ENCODE results near the gene SMCO1.
A peak's percentile ranks its signal among the peaks of the same experiment; 100 is the strongest.
"Not testable (repeated sequence)": the region's sequence is repeated elsewhere in the genome, so short reads cannot be mapped to it uniquely, and the experiment has no call there.

The SMCO1 gene

DNA sequence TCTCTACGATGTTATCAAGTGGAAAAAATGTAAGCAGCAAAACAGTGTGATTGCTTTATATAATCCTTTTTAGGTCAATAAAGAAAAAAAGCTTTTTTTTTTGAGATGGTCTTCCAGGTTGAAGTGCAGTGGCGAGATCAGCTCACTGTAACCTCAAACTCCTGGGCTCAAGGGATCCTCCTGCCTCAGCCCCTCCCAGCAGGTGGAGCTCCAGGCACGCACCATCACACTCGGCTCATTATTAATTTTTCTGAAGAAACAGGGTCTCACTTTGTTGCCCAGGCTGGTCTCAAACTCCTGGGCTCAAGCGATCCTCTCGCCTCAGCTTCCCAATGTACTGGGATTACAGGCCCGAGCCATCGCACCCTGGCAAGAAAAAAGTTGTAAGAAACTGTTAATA lies 28.9 kb downstream of the SMCO1 start:
- no peaks in the 10 kb centered on the region for H3K27me3 ChIP-seq (replicated peaks; ENCODE audit: control insufficient read depth, insufficient read depth, low read length)
- peaks cover 60% of the 10 kb centered on the region for H3K36me3 ChIP-seq (ENCODE audit: control insufficient read depth, insufficient read depth, low read length, severe bottlenecking)
- no peaks in the 10 kb centered on the region for H3K9me3 ChIP-seq (ENCODE audit: control insufficient read depth, low read length)
- no peak overlapping the region for H3K9ac ChIP-seq (ENCODE audit: low read length)
- H3K4me3 ChIP-seq (ENCODE audit: low read length) = no peak overlapping the region
- H3K4me1 ChIP-seq (ENCODE audit: control insufficient read depth, insufficient read depth, low read length) = no peaks in the 10 kb centered on the region
- no peak for DNase-seq (ENCODE audit: low read depth)

DNA sequence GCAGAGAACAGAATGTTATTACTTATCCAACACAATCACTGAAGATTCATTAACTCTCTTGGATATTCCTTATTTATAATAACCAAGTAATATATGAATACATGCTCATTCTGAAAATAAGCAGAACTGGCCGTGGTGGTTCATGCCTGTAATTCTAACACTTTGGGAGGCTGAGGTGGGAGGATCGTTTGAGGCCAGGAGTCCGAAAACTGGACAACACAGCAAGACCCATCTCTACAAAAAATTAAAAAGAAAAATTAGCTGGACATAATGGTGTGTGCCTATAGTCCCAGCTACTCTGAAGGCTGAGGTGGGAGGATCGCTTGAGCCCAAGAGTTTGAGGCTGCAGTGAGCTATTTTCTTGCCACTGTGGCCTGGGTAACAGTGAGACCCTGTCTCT lies 37.5 kb downstream of the SMCO1 start:
- Histone ChIP-seq H3K36me3 (ENCODE audit: control insufficient read depth, insufficient read depth, low read length, severe bottlenecking) (peaks cover 75% of the 10 kb centered on the region), H3K9me3 (ENCODE audit: control insufficient read depth, low read length) (no peaks in the 10 kb centered on the region), H3K9ac (ENCODE audit: low read length) (no peak overlapping the region), H3K4me1 (ENCODE audit: control insufficient read depth, insufficient read depth, low read length) (no peaks in the 10 kb centered on the region), H3K4me3 (ENCODE audit: low read length) (no peak overlapping the region), H3K27me3 (replicated peaks; ENCODE audit: control insufficient read depth, insufficient read depth, low read length) (no peaks in the 10 kb centered on the region)
- no peak for DNase-seq (ENCODE audit: low read depth)

DNA sequence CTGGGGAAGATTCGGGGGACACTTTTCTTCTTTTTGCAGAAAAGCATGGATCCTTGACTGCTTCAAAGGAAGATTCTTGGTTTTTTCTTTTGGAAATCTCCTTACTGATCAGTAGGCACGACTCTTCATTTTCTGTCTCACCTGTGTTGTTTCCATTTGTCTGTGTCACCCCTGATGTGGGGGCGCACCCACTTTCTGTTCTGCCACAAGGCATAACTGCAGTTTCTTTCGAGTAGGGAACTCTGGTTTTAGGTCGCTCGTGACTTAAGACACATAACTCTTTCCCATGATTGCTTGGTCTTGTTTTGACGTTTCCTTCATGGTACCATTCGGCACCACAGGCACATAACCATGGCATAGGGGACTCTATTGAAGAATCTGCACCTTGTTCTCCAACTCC lies 42.9 kb downstream of the SMCO1 start:
- no peaks in the 10 kb centered on the region for H3K4me1 ChIP-seq (ENCODE audit: control insufficient read depth, insufficient read depth, low read length)
- peaks cover 61% of the 10 kb centered on the region for H3K36me3 ChIP-seq (ENCODE audit: control insufficient read depth, insufficient read depth, low read length, severe bottlenecking)
- no peak overlapping the region for H3K4me3 ChIP-seq (ENCODE audit: low read length)
- no peaks in the 10 kb centered on the region for H3K9me3 ChIP-seq (ENCODE audit: control insufficient read depth, low read length)
- no peak overlapping the region for H3K9ac ChIP-seq (ENCODE audit: low read length)
- no peaks in the 10 kb centered on the region for H3K27me3 ChIP-seq (replicated peaks; ENCODE audit: control insufficient read depth, insufficient read depth, low read length)
- DNase-seq (ENCODE audit: low read depth) = no peak

DNA sequence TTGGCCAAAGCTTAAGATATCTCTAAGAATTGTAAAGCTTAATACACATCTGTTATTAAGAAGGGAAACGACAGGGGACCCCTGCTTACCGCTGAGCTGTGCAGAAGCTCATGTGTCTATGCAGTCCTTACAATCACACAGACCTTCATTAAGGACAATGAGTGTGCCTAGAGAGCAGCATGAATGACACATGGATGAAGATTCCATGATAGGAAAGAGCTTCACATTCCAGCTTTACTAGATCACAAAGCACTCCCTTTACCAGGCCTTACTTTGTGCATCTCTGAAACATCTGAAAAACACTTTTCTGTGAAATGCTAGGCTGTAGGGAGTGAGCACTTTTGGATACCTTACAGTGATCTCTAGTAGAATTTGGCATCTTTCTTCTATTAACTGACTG lies 43.6 kb downstream of the SMCO1 start:
- Histone ChIP-seq H3K4me1 (ENCODE audit: control insufficient read depth, insufficient read depth, low read length) (no peaks in the 10 kb centered on the region), H3K9ac (ENCODE audit: low read length) (no peak overlapping the region), H3K36me3 (ENCODE audit: control insufficient read depth, insufficient read depth, low read length, severe bottlenecking) (peaks cover 55% of the 10 kb centered on the region), H3K9me3 (ENCODE audit: control insufficient read depth, low read length) (no peaks in the 10 kb centered on the region), H3K27me3 (replicated peaks; ENCODE audit: control insufficient read depth, insufficient read depth, low read length) (no peaks in the 10 kb centered on the region), H3K4me3 (ENCODE audit: low read length) (no peak overlapping the region)
- peak; percentile 32 for DNase-seq (ENCODE audit: low read depth)

DNA sequence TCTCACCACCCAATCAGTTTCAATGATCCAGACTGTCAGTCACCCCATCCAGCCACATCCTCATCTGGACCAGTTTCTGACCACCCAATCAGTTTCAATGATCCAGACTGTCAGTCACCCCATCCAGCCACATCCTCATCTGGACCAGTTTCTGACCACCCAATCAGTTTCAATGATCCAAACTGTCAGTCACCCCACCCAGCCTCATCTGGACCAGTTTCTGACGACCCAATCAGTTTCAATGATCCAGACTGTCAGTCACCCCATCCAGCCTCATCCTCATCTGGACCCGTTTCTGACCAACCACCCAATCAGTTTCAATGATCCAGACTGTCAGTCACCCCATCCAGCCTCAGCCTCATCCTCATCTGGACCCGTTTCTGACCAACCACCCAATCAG lies 45.0 kb downstream of the SMCO1 start:
- DNase-seq (ENCODE audit: low read depth); H3K9ac ChIP-seq (ENCODE audit: low read length); H3K27me3 ChIP-seq (replicated peaks; ENCODE audit: control insufficient read depth, insufficient read depth, low read length); H3K9me3 ChIP-seq (ENCODE audit: control insufficient read depth, low read length); H3K4me1 ChIP-seq (ENCODE audit: control insufficient read depth, insufficient read depth, low read length); H3K4me3 ChIP-seq (ENCODE audit: low read length): not testable (repeated sequence)
- peaks cover 51% of the 10 kb centered on the region for H3K36me3 ChIP-seq (ENCODE audit: control insufficient read depth, insufficient read depth, low read length, severe bottlenecking)

DNA sequence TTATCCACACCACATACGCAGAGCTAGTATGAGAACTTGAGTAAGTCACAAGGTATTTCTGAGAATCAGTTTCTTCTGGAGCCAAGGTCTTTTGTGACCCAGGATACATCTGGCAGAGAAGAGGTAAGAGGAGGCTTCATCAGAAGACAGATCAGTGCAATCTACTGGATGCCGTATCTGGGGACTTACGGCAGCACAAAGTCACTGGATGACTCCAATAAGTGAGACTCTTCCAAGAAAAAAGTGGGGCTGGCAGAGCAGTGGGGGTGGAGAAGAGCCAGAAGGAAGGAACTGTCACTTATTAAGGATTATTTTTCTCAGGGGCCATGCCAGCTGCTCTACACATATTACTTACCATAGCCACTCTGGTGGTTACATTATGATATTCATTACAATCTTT lies 51.3 kb downstream of the SMCO1 start:
- H3K4me1 ChIP-seq (ENCODE audit: control insufficient read depth, insufficient read depth, low read length) = no peaks in the 10 kb centered on the region
- H3K9ac ChIP-seq (ENCODE audit: low read length) = no peak overlapping the region
- no peaks in the 10 kb centered on the region for H3K27me3 ChIP-seq (replicated peaks; ENCODE audit: control insufficient read depth, insufficient read depth, low read length)
- no peaks in the 10 kb centered on the region for H3K9me3 ChIP-seq (ENCODE audit: control insufficient read depth, low read length)
- H3K36me3 ChIP-seq (ENCODE audit: control insufficient read depth, insufficient read depth, low read length, severe bottlenecking) = peaks cover 6% of the 10 kb centered on the region
- H3K4me3 ChIP-seq (ENCODE audit: low read length) = no peak overlapping the region
- DNase-seq (ENCODE audit: low read depth) = no peak

DNA sequence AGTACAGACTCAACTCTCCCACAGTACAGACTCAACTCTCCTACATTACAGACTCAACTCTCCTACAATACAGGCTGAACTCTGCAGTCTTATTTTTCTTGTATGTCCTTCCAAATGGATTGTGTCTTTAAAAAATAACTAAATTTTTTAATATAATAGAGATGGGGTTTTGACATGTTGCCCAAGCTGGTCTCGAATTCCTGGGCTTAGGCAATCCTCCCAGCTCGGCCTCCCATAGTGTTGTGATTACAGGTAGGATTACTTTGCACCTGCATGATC lies 51.7 kb downstream of the SMCO1 start:
- H3K4me1 ChIP-seq (ENCODE audit: control insufficient read depth, insufficient read depth, low read length) = no peaks in the 10 kb centered on the region
- H3K36me3 ChIP-seq (ENCODE audit: control insufficient read depth, insufficient read depth, low read length, severe bottlenecking) = peaks cover 2% of the 10 kb centered on the region
- no peak overlapping the region for H3K9ac ChIP-seq (ENCODE audit: low read length)
- no peak for DNase-seq (ENCODE audit: low read depth)
- H3K9me3 ChIP-seq (ENCODE audit: control insufficient read depth, low read length) = no peaks in the 10 kb centered on the region
- no peak overlapping the region for H3K4me3 ChIP-seq (ENCODE audit: low read length)
- H3K27me3 ChIP-seq (replicated peaks; ENCODE audit: control insufficient read depth, insufficient read depth, low read length) = no peaks in the 10 kb centered on the region

DNA sequence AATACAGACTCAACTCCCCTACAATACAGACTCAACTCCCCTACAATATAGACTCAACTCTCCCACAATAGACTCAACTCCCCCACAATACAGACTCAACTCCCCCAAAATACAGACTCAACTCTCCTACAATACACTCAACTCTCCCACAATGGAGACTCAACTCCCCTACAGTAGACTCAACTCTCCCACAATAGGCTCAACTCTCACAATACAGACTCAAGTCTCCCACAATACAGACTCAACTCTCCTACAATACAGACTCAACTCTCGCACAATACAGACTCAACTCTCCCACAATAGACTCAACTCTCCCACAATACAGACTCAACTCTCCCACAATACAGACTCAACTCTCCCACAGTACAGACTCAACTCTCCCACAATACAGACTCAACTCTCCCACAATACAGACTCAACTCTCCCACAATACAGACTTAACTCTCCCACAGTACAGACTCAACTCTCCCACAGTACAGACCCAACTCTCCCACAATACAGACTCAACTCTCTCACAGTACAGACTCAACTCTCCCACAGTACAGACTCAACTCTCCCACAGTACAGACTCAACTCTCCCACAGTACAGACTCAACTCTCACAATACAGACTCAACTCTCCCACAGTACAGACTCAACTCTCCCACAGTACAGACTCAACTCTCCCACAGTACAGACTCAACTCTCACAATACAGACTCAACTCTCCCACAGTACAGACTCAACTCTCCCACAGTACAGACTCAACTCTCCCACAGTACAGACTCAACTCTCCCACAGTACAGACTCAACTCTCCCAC lies 52.3 kb downstream of the SMCO1 start:
- H3K9me3 ChIP-seq (ENCODE audit: control insufficient read depth, low read length); H3K36me3 ChIP-seq (ENCODE audit: control insufficient read depth, insufficient read depth, low read length, severe bottlenecking); H3K4me3 ChIP-seq (ENCODE audit: low read length); DNase-seq (ENCODE audit: low read depth); H3K9ac ChIP-seq (ENCODE audit: low read length); H3K27me3 ChIP-seq (replicated peaks; ENCODE audit: control insufficient read depth, insufficient read depth, low read length); H3K4me1 ChIP-seq (ENCODE audit: control insufficient read depth, insufficient read depth, low read length): not testable (repeated sequence)

DNA sequence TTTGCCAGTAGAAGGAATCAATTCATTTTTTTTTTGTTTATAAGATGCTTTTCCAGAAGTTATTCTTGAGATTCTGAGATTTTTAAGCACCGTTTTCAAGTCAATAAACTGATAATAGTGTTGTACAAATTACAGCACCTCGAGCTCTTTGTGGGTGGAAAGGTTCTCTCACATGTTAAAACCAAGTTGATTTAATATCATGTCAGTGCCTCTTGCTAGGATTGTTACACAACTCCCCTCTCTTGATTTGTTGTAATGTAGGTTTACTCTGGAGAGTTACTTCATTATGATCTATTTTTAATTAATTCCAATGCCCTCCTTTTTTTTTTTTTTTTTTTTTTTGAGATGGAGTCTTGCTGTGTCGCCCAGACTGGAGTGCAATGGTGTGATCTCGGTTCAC lies 57.1 kb downstream of the SMCO1 start:
- DNase-seq (ENCODE audit: low read depth) = no peak
- Histone ChIP-seq H3K36me3 (ENCODE audit: control insufficient read depth, insufficient read depth, low read length, severe bottlenecking) (no peaks in the 10 kb centered on the region), H3K4me3 (ENCODE audit: low read length) (no peak overlapping the region), H3K27me3 (replicated peaks; ENCODE audit: control insufficient read depth, insufficient read depth, low read length) (no peaks in the 10 kb centered on the region), H3K4me1 (ENCODE audit: control insufficient read depth, insufficient read depth, low read length) (peaks cover 6% of the 10 kb centered on the region), H3K9me3 (ENCODE audit: control insufficient read depth, low read length) (no peaks in the 10 kb centered on the region), H3K9ac (ENCODE audit: low read length) (no peak overlapping the region)

DNA sequence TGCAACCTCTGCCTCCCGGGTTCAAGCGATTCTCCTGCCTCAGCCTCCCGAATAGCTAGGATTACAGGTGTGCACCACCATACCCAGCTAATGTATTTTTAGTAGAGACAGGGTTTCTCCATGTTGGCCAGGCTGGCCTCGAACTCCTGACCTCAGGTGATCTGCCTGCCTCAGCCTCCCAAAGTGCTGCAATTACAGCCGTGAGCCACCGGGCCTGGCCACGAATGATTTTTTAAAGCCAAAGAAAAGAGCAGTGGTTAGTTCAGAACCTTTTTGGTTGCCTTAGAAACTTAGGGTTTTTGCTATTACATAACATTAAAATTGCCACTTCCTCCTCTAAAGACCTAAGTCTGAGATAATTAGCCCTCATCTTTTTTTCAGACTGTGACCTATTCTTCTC lies 57.7 kb downstream of the SMCO1 start:
- H3K36me3 ChIP-seq (ENCODE audit: control insufficient read depth, insufficient read depth, low read length, severe bottlenecking); H3K4me1 ChIP-seq (ENCODE audit: control insufficient read depth, insufficient read depth, low read length); H3K9me3 ChIP-seq (ENCODE audit: control insufficient read depth, low read length); H3K9ac ChIP-seq (ENCODE audit: low read length); H3K27me3 ChIP-seq (replicated peaks; ENCODE audit: control insufficient read depth, insufficient read depth, low read length); DNase-seq (ENCODE audit: low read depth); H3K4me3 ChIP-seq (ENCODE audit: low read length): not testable (repeated sequence)
